PFSK-1 (cell line): ENCODE results near the gene ADCY2.

Experiments
- FOXP2 ChIP-seq: optimal IDR thresholded peaks from 2 replicates; pipeline ENCODE3; 2011; ENCODE audit warnings: borderline replicate concordance, control low read depth, inconsistent platforms; ENCODE audit not compliant: insufficient read depth; ENCODE audit errors: extremely low read length, extremely low read depth
- POLR2AphosphoS5 ChIP-seq: IDR thresholded peaks from 2 replicates; pipeline ENCODE4 v1.6.1; 2012; ENCODE audit warnings: low read depth, mild to moderate bottlenecking, control low read depth, low read length, moderate library complexity
- REST ChIP-seq, 2 experiments: IDR thresholded peaks; 2 replicates each; pipeline versions ENCODE4 v1.6.1 to v1.8.0; 2011 to 2012; ENCODE audit warnings: low read depth in 2 of 2, low read length in 2 of 2, control low read depth in 1 of 2, inconsistent platforms in 1 of 2, mild to moderate bottlenecking in 1 of 2, moderate library complexity in 1 of 2; ENCODE audit not compliant: insufficient read depth in 1 of 2
- SIN3A ChIP-seq: IDR thresholded peaks from 2 replicates; pipeline ENCODE4 v1.6.1; 2012; ENCODE audit warnings: mild to moderate bottlenecking, low read length, moderate library complexity, borderline replicate concordance; ENCODE audit not compliant: insufficient read depth
- TAF1 ChIP-seq: IDR thresholded peaks from 2 replicates; pipeline ENCODE4 v1.6.1; 2012; ENCODE audit warnings: low read length, control low read depth, borderline replicate concordance; ENCODE audit not compliant: insufficient read depth

The ADCY2 gene

GRCh38 chr5:7478459-7478858, 82.5 kb downstream of the ADCY2 start:
- TF ChIP-seq TAF1 (no peak), FOXP2 (no peak)

DNA sequence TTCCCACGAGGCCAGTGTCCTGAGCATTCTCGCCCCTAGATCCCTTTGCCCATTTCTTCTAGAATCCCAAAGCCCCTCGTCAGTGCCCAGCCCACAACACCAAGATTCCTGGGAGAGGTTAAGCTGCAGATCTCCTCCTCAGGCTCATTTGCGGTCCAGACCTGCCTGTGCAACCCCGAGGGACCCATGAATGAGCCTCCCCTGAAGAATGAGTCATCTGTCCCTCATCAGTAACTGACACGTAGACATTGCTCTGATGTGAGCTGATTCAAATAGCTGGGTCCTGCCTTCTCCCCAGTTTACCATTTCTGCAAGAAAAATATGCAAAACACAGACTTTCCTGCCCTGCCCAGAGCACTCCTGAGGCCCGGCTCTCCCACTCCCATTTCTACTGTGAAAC, 92.8 kb downstream of the ADCY2 start:
- no peak for TF ChIP-seq REST (IDR thresholded peaks at IDR 0.05; ENCODE audit: insufficient read depth in 1 of 2, low read depth in 2 of 2, low read length in 2 of 2)
- no peak for TF ChIP-seq FOXP2
- TF ChIP-seq TAF1 = no peak
- TF ChIP-seq POLR2AphosphoS5 = no peak
- TF ChIP-seq SIN3A = no peak

DNA sequence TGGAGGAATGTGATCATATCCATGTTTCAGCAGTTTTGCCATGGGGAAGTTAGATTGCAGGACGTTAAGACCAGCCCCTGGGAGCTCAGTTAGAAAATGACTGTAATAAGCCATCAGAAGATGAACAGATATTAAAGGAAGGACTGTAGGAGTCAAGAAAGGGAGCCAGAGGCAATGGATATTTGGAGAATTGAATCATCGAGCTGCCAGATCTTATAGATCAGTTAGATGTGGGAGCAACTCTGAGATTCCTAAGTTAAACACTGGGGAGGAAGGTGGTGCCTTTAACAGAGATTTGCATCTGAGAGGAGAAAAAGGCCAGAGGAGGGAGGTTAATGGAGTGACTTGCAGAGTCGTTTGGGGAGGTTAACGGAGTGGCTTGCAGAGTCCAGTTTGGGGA, 96.4 kb downstream of the ADCY2 start:
- no peak for TF ChIP-seq SIN3A
- no peak for TF ChIP-seq FOXP2
- no peak for TF ChIP-seq REST (IDR thresholded peaks at IDR 0.05; ENCODE audit: insufficient read depth in 1 of 2, low read depth in 2 of 2, low read length in 2 of 2)
- TF ChIP-seq POLR2AphosphoS5 = no peak
- TF ChIP-seq TAF1 = no peak

DNA sequence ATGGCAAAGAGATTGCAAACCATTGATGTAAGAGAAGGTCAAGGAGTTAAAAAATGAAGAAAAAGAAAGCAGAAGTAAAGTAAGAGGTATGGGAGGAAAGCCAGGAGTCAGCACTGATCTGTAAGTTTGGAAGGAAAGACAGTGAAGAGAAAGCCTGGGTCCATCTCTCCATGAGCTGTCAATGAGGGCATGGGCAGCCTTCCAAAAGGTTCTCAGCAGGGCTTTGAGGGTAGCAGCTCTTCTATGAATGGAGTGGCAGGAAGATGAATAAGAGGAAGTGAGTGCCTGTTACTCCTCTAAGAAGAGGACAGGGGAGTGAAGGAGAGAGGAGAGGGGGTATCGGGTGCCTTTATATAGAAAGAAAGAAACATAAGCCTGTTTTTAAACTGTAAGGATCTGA, 97.1 kb downstream of the ADCY2 start:
- TF ChIP-seq FOXP2 (no peak), POLR2AphosphoS5 (no peak), REST (IDR thresholded peaks at IDR 0.05; ENCODE audit: insufficient read depth in 1 of 2, low read depth in 2 of 2, low read length in 2 of 2) (no peak)

DNA sequence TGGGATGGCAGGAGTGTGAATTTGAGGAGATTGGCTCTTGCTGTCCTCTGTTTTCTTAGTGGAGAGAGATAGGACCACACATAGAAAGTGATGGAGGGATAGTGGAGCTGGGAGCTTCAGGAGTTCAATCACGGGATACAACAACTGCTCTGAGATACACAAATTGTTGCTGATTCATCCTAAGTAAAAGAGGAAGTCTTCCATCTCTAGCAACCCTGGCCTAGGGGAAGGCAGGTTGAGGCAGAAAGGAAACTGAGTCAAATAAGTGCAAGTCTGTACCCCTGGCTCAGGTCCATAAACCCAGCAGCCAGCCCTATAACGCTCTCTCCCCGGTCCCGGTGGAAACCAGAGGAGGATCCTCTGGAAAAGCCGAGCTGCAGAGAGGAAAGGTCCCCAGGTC, 97.7 kb downstream of the ADCY2 start:
- TF ChIP-seq REST (IDR thresholded peaks at IDR 0.05; ENCODE audit: insufficient read depth in 1 of 2, low read depth in 2 of 2, low read length in 2 of 2) = no peak
- no peak for TF ChIP-seq FOXP2
